HG03439 (cell line): ENCODE measurements around the gene CCDC102B.
"Not testable (repeated sequence)": the region's sequence is repeated elsewhere in the genome, so short reads cannot be mapped to it uniquely, and the experiment has no call there.

ENCODE experiments used
- ATAC-seq: cut with Tn5 transposase; IDR thresholded peaks from one replicate; pipeline ENCODE4 v1.9.1; 2021; ENCODE audit warnings: mild to moderate bottlenecking, moderate library complexity; ENCODE audit not compliant: unreplicated experiment

The CCDC102B gene

DNA sequence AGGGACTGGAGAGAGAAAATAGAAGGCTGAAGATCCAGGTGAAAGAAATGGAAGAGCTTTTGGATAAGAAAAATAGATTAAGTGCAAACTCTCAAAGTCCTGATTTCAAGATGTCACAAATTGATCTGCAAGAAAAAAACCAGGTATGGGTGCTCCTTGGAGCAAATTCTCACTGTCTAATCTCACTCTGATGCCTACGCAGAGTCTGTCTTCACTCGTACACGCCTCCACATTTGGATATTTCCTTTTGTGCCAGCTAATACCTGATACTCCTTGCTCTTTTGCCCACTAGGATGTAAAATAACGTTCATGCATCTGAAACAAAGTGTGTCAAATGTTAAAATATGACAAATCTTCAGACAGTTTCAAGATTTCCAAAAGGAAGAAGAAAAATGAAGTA is 99.4 kb downstream of the CCDC102B start:
- ATAC-seq = no peak

- no peak for ATAC-seq
Observed at GRCh38 chr18:68909579-68909978, 111.7 kb downstream of the CCDC102B start.

DNA sequence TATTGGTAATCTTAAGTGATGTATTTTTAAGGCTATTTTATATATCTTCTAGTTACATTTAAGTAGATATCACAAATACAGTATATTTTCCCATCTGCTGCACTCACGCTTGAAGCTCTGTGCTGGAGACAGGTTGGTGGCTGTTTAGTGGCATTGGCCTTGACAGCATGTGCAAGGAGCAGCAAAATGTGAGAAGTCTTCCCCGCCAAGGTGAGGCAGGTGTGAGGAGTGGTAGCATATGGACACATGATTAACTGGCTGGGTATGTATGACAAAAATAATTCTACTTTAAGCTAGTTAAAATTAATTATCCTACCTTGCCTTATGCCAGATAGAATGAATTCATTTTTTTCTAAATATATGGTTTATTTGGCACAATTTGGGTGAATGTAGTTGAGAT is 117.2 kb downstream of the CCDC102B start:
- ATAC-seq = no peak

- ATAC-seq = no peak
Observed at GRCh38 chr18:68916734-68917133, 118.9 kb downstream of the CCDC102B start.

DNA sequence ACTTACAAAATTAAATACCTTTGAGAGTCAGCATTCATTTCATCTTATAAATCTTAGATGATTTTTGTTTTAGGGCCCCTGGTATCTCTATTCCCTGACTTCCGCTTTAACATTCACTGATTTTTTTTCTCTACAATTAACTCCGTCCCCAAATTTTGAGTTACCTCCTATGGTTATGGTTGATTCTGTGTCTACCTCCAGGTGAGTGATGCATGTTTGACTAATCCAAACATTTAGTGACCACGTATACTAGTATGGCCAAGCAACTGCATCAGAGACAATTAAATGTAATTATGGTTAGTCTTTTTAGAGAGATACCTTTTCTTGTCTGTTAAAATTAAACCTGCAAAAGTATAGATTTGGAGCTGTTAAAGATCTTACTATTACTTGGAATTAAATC is 120.3 kb downstream of the CCDC102B start:
- ATAC-seq = no peak

DNA sequence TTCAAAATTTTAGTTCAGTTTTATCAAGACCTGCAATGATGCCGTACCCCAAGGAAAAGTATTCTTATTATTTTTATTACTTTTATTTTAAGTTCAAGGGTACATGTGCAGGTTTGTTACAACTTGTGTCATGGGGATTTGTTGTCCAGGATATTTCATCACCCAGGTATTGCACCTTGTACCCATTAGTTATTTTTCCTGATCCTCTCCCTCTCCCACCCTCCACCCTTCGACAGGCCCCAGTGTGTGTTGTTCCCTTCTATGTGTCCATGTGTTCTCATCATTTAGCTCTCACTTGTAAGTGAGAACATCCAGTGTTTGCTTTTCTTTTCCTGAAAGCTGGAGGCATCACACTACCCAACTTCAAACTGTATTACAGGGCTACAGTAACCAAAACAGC is 122.0 kb downstream of the CCDC102B start:
- no peak for ATAC-seq

DNA sequence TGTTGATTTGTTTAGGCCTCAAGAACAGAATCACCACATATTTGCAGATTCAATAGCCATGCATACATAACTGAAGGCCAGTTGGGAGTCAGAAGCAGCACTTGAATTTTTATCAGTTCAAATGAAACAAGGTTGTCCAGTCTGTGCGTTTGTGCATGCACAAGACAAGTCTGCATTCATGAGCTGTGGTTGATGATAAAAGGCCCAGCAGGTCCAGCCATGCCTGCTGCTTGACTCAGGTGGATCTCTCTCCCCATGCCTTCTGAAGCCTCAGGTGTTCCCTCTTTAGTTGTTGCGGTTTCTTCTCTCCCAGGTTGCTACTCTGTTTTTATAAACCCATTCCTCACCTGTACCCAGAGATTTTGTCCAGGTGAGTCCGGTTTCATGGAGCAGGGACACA is 124.5 kb downstream of the CCDC102B start:
- ATAC-seq = no peak

DNA sequence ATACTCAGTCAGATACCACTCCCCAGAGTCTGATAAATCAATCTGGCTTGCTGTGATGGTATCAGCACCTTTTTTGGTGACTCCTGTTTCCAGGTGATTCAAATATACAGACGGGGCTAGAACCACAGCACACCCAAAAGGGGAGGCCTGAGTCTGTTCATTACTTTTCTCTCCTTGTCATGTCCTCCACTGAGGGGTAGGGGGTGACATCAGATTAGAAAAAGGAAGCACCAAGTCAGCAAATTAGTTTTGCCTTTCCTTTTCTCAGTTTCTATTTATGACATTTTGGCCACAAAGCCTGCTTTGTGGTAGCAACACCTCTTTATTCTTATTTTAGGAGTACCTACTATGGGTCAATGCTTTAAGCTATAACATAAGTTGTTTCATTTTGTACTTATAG is 127.4 kb downstream of the CCDC102B start:
- peak; percentile 69 for ATAC-seq

DNA sequence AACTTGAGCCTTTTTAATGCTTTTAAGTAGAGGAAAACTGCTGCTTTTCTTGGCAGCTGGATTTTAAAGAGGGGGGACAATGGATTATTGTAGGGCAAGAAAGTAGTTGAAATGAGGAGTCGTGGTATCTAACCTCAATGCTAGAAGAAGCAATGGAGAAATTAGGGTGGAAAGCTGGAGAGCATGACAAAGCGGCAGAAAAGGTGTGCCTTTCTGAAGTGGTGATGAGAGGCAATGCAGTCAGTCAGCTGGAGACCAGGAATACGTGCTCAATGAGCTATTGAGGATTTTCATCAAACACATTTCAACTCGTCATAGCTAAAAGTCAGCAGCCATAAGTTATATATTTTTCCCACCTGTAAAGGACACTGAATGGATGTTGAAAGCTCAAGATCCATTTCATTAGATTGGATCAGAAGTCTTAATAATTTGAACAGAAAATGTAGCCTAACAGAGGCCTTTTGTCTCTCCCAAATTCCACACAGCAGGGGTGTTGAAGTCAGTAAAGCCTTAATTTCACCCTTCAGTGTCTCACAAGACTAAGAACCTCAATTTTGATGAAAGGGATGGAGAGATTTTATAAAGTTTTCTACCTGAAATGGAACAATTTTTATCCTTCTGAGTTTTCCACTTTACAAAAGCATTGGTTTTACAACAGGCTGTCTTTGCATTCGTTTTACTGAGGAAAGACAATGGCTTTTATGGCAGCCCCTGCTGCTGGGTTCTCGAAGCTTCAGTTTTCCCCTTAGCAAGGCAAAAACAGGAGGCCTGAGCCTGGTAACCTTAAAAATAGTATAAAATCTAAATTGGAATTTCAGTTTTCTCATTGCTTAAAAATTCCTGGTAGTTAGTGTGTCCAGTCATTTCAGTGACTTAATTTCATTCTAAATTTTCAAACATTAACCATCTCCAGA is 131.1 kb downstream of the CCDC102B start:
- ATAC-seq = no peak

- ATAC-seq = no peak
Observed at GRCh38 chr18:68935686-68936085, 137.8 kb downstream of the CCDC102B start.

DNA sequence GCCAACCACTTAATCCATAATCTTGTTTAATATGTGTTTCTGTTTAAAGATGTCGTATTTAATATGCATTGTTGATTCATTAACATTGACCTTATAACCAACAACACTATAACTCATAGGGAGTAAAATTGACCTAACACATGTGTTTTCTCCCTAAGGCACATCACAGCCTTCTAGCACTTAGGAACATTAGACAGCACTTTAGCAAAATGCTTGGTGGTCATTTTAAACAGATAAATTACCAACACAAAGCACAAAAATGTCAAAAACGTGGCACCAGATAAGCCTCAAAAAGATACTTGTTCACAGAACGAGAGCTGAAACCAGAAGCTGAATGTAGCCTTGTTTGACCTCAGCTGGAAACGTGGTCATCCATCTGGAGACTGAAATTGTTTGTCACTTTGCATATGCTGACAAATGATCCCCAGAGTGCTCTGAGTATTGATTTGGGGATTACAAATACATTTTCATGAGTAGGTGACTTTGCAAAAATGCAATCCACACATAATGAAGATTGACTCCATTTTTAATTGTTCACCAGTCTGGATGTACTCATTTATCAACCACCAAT is 139.2 kb downstream of the CCDC102B start:
- ATAC-seq = no peak

DNA sequence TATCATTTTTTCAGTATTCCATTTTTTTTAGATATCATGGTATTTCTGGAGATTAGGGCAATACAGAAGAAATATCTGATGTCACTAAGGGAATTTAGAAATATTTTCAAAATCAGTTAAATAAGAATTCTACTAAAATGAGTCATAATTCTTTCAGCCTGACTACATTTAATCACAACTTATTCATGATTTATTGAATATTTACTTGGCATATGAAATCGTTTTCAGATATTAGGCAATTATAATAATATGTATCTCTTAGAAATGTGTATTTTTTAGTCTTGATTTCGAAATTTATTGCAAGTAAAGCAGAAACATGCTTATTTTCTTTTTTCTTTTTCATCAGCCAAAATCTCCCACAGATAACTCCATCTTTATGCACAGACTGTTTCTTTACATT is 142.2 kb downstream of the CCDC102B start:
- no peak for ATAC-seq

GRCh38 chr18:68940754-68941153 is 142.9 kb downstream of the CCDC102B start:
- no peak for ATAC-seq

DNA sequence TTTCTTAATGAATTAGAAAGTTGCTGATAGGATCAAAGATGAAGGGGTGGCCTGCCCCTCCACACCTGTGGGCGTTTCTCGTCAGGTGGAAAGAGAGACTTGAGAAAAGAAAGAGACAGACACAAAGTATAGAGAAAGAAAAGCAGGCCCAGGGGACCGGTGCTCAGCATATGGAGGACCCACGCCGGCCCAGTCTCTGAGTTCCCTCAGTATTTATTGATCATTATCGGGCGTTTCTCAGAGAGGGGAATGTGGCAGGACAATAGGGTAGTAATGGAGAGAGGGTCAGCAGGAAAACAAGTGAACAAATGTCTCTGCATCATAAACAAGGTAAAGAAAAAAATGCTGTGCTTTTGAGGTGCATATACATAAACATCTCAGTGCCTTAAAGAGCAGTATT is 144.3 kb downstream of the CCDC102B start:
- no peak for ATAC-seq

- ATAC-seq = not testable (repeated sequence)
Observed at GRCh38 chr18:68943861-68944260, 146.0 kb downstream of the CCDC102B start.

GRCh38 chr18:68944330-68944729 is 146.4 kb downstream of the CCDC102B start:
- ATAC-seq = no peak

DNA sequence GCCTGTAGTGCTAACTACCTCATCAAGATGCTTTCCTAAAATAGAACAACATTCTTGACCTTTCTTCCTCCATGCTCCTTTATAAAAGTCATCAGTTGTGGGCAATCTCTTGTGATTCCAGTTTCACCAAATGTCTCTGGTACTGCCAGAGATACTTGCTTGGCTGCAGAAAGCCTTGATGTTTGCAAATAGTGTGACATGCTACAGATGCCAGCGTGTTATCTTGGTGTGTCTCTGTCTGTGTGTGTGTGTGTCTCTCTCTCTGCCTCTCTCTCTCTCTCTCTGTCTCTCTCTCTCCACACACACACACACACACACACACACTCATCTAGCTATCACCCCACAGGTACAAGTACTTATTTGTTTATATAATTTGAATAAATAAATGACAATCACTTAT is 146.9 kb downstream of the CCDC102B start:
- no peak for ATAC-seq

GRCh38 chr18:68948622-68949021 is 150.7 kb downstream of the CCDC102B start:
- ATAC-seq = no peak

- no peak for ATAC-seq
Observed at GRCh38 chr18:68954738-68955137, 156.9 kb downstream of the CCDC102B start.

- no peak for ATAC-seq
Observed at GRCh38 chr18:68956650-68957049, 158.8 kb downstream of the CCDC102B start.

DNA sequence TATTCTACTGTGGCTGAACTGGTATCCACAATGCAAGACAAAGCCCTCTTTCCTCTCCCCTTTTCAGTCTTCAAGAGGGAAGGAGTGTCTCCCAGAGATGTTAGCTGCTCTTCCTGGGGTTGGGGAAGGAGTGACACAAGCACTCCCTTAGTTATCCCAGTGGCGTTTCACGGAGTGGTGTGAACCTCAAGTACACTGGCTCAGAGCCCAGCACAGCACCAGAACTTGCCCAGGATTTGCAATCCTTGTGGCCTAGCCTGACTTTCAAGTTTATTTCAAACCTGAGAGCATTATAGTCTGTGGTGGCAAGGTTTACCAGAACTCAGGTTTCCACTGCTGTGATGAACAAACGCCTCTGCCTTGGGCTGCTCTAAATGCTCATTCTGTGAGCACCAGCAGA is 162.5 kb downstream of the CCDC102B start:
- ATAC-seq = no peak

DNA sequence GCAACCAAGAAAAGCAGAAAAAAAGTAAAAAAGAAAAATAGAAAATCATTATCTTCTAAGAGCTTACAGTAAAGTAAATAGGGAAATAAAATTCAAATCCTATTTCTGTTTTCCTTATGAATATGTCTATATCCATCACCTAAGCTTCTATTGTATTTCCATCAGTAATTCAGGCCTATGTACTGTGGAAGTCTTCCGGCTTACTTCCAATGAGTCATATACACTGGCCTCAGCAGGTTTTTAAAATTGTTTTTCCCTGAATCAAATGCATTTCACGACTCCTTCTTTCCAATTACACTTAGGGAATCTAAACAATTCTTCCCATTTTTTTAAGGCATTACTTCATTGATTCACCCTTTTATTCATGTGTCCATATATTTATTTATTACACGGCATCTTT is 164.7 kb downstream of the CCDC102B start:
- no peak for ATAC-seq
